K562 (cell line): Measurements from ENCODE around the gene STX19. TPM values are rescaled to one million over a fixed set of nuclear protein-coding genes. Genes with fewer than 3 reads are reported as not detected.

ENCODE experiments used
- CBX3 ChIP-seq, 2 experiments: IDR thresholded peaks; 1 replicate in 1 of 2; 2 replicates in 1 of 2; pipeline ENCODE4 v1.6.1; 2012; ENCODE audit warnings: inconsistent platforms in 2 of 2, low read length in 2 of 2, borderline replicate concordance in 1 of 2, control low read depth in 1 of 2
- CREM ChIP-seq: IDR thresholded peaks from 2 replicates; pipeline ENCODE4 v1.6.1; 2014; ENCODE audit warnings: antibody characterized with exemption, low read depth
- ELF4 ChIP-seq: fragments of 450-650 bp; formaldehyde crosslinking; IDR thresholded peaks from 2 replicates; pipeline ENCODE4 v1.4.0; 2022; ENCODE audit warnings: missing genetic modification characterization
- GTF2A2 ChIP-seq: IDR thresholded peaks from 2 replicates; pipeline ENCODE4 v1.6.1; 2016; ENCODE audit warnings: mild to moderate bottlenecking, missing genetic modification characterization, missing compliant biosample characterization
- HDAC1 ChIP-seq, 2 experiments: fragments of 450-650 bp; IDR thresholded peaks; 2 replicates each; pipeline ENCODE4 v1.6.1; 2016 to 2017; ENCODE audit warnings: inconsistent platforms in 1 of 2, mild to moderate bottlenecking in 1 of 2, moderate library complexity in 1 of 2
- HDAC8 ChIP-seq: fragments of 450-650 bp; IDR thresholded peaks from 2 replicates; pipeline ENCODE4 v1.6.1; 2016; ENCODE audit warnings: mild to moderate bottlenecking, missing genetic modification characterization, moderate library complexity, missing compliant biosample characterization
- MEIS2 ChIP-seq: fragments of 450-650 bp; IDR thresholded peaks from 2 replicates; pipeline ENCODE4 v1.6.1; 2014; ENCODE audit warnings: mild to moderate bottlenecking; ENCODE audit not compliant: partially characterized antibody
- NFIC ChIP-seq: fragments of 450-650 bp; IDR thresholded peaks from 2 replicates; pipeline ENCODE4 v1.6.1; 2017; ENCODE audit warnings: mild to moderate bottlenecking, inconsistent platforms
- PHF21A ChIP-seq: fragments of 450-650 bp; IDR thresholded peaks from 2 replicates; pipeline ENCODE4 v1.6.1; 2017; ENCODE audit warnings: low read depth, borderline replicate concordance
- PHF8 ChIP-seq: fragments of 200-600 bp; sonication (generic); IDR thresholded peaks from 2 replicates; pipeline ENCODE4 v1.6.1; 2012; ENCODE audit warnings: mixed run types, mild to moderate bottlenecking, inconsistent platforms, low read length, moderate library complexity, borderline replicate concordance
- PML ChIP-seq: IDR thresholded peaks from 2 replicates; pipeline ENCODE4 v1.6.1; 2012; ENCODE audit warnings: low read length, inconsistent platforms
- TAF7 ChIP-seq: fragments of 450-650 bp; IDR thresholded peaks from 2 replicates; pipeline ENCODE4 v1.6.1; 2016; ENCODE audit warnings: missing genetic modification characterization, missing compliant biosample characterization
- ZBED1 ChIP-seq: IDR thresholded peaks from 2 replicates; pipeline ENCODE4 v1.6.1; 2014
- polyA plus RNA-seq, 8 experiments: library from polyadenylated mRNA; depleted of rRNA in 4 of 8; stranded (reverse) in 5 of 8; unstranded in 3 of 8; fragments of >200 nt; fragmentation: Nextera tagmentation in 2 of 8; fragmentation: Illumina TruSeq in 1 of 8; extraction: Ambion mirVana in 2 of 8; extraction: Trizol in 1 of 8; gene quantifications; 2 replicates each; pipeline versions ENCODE4 v1.2.1 to v1.2.3, GENCODE V29; 2011 to 2014; ENCODE audit warnings: inconsistent platforms in 1 of 8, missing spikeins in 1 of 8
- total RNA-seq, 7 experiments: library from RNA; depleted of rRNA in 6 of 7; stranded (reverse); fragments of >200 nt in 6 of 7; fragmentation: Illumina TruSeq in 2 of 7; extraction: Trizol in 2 of 7; gene quantifications; 2 replicates each; pipeline versions ENCODE4 v1.2.1 to v1.2.3, GENCODE V29; 2011 to 2021; ENCODE audit warnings: low replicate concordance in 1 of 7
- TF ChIP-seq, protein P1 (sequence below): fragments of 450-650 bp; IDR thresholded peaks from 2 replicates; pipeline ENCODE4 v1.6.1; 2016; ENCODE audit warnings: mild to moderate bottlenecking, moderate library complexity
- TF ChIP-seq, protein P2 (sequence below): sonication (generic); formaldehyde crosslinking; IDR thresholded peaks from 2 replicates; pipeline ENCODE4 v1.8.0; 2022; ENCODE audit warnings: missing genetic modification reagents, mild to moderate bottlenecking, moderate library complexity, borderline replicate concordance

Gene STX19
- total and polyA plus RNA-seq, 9 of the 15 experiments (the other 6 are each of a cell fraction or from before 2014, with no cell fraction given), result 0.04 TPM; not detected in 8

DNA sequence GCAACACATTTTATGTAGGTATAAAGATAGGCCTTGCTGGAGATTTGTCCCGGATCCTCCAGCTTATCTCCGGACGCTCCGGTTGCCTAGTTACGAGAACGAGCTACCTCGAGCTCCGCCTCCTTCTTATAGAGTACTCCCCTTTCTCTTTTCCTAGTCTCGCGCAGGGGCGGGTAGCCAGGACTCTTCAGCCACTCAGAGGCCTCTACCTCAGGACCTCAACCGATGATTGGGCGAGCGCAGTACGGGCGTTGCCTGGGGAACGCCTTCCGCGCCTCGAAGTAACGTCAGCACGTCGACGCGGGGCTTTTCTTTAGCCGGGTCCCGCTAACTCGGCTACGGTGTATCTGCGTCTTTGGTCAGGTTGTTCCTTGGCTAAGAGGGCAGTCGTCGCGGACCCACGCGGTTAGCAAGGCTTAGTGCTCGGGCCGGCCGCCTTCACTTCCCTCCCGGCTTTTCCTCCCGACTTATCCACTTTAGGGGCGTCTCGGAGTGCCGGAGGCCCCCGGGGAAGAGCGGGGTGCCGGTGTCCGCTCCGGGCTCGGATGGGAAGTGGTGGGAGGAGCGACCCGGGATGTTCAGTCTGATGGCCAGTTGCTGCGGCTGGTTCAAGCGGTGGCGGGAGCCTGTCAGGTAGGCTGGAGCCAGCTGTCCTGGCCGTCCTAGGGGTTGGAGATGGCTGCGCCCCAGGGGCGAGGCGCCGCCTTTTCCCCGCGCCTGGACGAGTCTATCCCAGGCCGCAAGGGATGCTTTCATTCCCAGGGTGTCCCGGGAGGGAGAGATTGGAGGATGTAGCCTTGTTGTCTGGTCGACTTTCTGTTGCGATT is 48.3 kb downstream of the STX19 start, which contains the start of gene ARL13B (continued):
- TF ChIP-seq, protein P1, sequence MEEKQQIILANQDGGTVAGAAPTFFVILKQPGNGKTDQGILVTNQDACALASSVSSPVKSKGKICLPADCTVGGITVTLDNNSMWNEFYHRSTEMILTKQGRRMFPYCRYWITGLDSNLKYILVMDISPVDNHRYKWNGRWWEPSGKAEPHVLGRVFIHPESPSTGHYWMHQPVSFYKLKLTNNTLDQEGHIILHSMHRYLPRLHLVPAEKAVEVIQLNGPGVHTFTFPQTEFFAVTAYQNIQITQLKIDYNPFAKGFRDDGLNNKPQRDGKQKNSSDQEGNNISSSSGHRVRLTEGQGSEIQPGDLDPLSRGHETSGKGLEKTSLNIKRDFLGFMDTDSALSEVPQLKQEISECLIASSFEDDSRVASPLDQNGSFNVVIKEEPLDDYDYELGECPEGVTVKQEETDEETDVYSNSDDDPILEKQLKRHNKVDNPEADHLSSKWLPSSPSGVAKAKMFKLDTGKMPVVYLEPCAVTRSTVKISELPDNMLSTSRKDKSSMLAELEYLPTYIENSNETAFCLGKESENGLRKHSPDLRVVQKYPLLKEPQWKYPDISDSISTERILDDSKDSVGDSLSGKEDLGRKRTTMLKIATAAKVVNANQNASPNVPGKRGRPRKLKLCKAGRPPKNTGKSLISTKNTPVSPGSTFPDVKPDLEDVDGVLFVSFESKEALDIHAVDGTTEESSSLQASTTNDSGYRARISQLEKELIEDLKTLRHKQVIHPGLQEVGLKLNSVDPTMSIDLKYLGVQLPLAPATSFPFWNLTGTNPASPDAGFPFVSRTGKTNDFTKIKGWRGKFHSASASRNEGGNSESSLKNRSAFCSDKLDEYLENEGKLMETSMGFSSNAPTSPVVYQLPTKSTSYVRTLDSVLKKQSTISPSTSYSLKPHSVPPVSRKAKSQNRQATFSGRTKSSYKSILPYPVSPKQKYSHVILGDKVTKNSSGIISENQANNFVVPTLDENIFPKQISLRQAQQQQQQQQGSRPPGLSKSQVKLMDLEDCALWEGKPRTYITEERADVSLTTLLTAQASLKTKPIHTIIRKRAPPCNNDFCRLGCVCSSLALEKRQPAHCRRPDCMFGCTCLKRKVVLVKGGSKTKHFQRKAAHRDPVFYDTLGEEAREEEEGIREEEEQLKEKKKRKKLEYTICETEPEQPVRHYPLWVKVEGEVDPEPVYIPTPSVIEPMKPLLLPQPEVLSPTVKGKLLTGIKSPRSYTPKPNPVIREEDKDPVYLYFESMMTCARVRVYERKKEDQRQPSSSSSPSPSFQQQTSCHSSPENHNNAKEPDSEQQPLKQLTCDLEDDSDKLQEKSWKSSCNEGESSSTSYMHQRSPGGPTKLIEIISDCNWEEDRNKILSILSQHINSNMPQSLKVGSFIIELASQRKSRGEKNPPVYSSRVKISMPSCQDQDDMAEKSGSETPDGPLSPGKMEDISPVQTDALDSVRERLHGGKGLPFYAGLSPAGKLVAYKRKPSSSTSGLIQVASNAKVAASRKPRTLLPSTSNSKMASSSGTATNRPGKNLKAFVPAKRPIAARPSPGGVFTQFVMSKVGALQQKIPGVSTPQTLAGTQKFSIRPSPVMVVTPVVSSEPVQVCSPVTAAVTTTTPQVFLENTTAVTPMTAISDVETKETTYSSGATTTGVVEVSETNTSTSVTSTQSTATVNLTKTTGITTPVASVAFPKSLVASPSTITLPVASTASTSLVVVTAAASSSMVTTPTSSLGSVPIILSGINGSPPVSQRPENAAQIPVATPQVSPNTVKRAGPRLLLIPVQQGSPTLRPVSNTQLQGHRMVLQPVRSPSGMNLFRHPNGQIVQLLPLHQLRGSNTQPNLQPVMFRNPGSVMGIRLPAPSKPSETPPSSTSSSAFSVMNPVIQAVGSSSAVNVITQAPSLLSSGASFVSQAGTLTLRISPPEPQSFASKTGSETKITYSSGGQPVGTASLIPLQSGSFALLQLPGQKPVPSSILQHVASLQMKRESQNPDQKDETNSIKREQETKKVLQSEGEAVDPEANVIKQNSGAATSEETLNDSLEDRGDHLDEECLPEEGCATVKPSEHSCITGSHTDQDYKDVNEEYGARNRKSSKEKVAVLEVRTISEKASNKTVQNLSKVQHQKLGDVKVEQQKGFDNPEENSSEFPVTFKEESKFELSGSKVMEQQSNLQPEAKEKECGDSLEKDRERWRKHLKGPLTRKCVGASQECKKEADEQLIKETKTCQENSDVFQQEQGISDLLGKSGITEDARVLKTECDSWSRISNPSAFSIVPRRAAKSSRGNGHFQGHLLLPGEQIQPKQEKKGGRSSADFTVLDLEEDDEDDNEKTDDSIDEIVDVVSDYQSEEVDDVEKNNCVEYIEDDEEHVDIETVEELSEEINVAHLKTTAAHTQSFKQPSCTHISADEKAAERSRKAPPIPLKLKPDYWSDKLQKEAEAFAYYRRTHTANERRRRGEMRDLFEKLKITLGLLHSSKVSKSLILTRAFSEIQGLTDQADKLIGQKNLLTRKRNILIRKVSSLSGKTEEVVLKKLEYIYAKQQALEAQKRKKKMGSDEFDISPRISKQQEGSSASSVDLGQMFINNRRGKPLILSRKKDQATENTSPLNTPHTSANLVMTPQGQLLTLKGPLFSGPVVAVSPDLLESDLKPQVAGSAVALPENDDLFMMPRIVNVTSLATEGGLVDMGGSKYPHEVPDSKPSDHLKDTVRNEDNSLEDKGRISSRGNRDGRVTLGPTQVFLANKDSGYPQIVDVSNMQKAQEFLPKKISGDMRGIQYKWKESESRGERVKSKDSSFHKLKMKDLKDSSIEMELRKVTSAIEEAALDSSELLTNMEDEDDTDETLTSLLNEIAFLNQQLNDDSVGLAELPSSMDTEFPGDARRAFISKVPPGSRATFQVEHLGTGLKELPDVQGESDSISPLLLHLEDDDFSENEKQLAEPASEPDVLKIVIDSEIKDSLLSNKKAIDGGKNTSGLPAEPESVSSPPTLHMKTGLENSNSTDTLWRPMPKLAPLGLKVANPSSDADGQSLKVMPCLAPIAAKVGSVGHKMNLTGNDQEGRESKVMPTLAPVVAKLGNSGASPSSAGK, result 0 out of 2 replicates have a peak, but pooled peaks have one; percentile 14
- TF ChIP-seq PHF8 (peak; percentile 74; the same call in 1 of the 2 replicates), MEIS2 (no peak), CBX3 (IDR thresholded peaks at IDR 0.05; ENCODE audit: borderline replicate concordance in 1 of 2, low read length in 2 of 2) (no peak), GTF2A2 (tag) (no peak), PHF21A (no peak), ZBED1 (no peak), TAF7 (no peak), CREM (peak; percentile 95), HDAC8 (no peak), ELF4 (CRISPR knock-in tag) (no peak), NFIC (0 out of 2 replicates have a peak, but pooled peaks have one; percentile 14), HDAC1 (IDR thresholded peaks at IDR 0.05) (no peak; a peak in 2 of 4 replicates), PML (peak; percentile 32; the same call in 1 of the 2 replicates)
- TF ChIP-seq, protein P2, sequence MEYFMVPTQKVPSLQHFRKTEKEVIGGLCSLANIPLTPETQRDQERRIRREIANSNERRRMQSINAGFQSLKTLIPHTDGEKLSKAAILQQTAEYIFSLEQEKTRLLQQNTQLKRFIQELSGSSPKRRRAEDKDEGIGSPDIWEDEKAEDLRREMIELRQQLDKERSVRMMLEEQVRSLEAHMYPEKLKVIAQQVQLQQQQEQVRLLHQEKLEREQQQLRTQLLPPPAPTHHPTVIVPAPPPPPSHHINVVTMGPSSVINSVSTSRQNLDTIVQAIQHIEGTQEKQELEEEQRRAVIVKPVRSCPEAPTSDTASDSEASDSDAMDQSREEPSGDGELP (CRISPR knock-in tag), result peak; percentile 71
- TF ChIP-seq, all 486 proteins: peak for 58
